ENCODE results near the gene EBPL. TPM values are rescaled to one million over a fixed set of nuclear protein-coding genes. Genes with fewer than 3 reads are reported as not detected.

The EBPL gene
- total and polyA plus RNA-seq, 7 experiments from 2014 or later = 13.3 to 74.6 (median 20.7) TPM

DNA sequence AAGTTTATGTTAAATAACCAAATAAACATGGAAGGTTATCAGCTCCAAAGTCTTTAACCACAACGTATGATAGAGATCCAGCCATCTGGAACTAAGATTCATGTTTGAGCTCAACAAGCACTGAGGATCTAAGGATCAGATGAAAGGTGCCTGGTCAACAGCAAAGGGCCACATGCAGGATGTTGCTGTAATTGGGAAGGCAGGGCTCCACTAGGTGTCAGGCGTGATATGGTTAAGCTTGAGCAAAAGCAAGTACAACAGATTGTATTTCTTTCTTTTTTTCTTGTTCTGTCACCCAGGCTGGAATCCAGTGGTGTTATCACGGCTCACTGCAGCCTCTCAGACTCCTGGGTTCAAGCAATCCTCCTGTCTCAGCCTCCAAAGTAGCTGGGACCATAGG is 12.0 kb downstream of the EBPL start:
- peaks cover 0 to 1% (median 0%) of the 10 kb centered on the region in 11 donors for H3K9me3 Mint-ChIP-seq
- Histone ChIP-seq H3K27ac (ENCODE audit: low read depth, low read length) (no peak overlapping the region), H3K4me1 (ENCODE audit: control insufficient read depth in 2 of 2, insufficient read depth in 2 of 2, low read length in 2 of 2) (no peaks in the 10 kb centered on the region), H3K9me3 (ENCODE audit: control insufficient read depth in 2 of 3, low read length in 3 of 3) (no peaks in the 10 kb centered on the region), H3K36me3 (ENCODE audit: control insufficient read depth in 2 of 3, insufficient read depth in 3 of 3, low read length in 3 of 3) (peaks cover 0 to 2% (median 0%) of the 10 kb centered on the region in 3 experiments), H3K27me3 (ENCODE audit: control insufficient read depth in 2 of 2, insufficient read depth in 2 of 2, low read length in 2 of 2) (no peaks in the 10 kb centered on the region), H3K4me3 (ENCODE audit: low read length) (no peak overlapping the region)
- ChIA-PET POLR2A (no interaction called here), CTCF (interaction anchor here (0.7 to 1.3 kb wide), 4 partner anchors 14 to 124 kb away, joined by 3 to 4 read pairs (median 4); no protein-coding TSS in a partner anchor)
- peaks cover 4 to 41% (median 17%) of the 10 kb centered on the region in 7 donors for H3K4me1 Mint-ChIP-seq
- intact Hi-C loops (cut with micrococcal nuclease) = loop anchor here (1.0 kb wide), 1 partner anchor 169 kb away; no protein-coding TSS in a partner anchor
- H3K36me3 Mint-ChIP-seq = peaks cover 5 to 35% (median 18%) of the 10 kb centered on the region in 5 donors
- no peak overlapping the region for H3K27ac Mint-ChIP-seq
- no peak for ATAC-seq
- peak in 3 of 9 donors; percentile 6 to 19 (median 8) for DNase-seq
- H3K27me3 Mint-ChIP-seq = no peaks in the 10 kb centered on the region
- no peak overlapping the region for H3K4me3 Mint-ChIP-seq

GRCh38 chr13:49678191-49678914 is 12.9 kb downstream of the EBPL start:
- Mint-ChIP-seq H3K36me3 (peaks cover 5 to 31% (median 17%) of the 10 kb centered on the region in 5 donors), H3K4me1 (peaks cover 2 to 34% (median 15%) of the 10 kb centered on the region in 7 donors), H3K27me3 (no peaks in the 10 kb centered on the region), H3K4me3 (no peak overlapping the region), H3K9me3 (peaks cover 0 to 1% (median 0%) of the 10 kb centered on the region in 11 donors), H3K27ac (no peak overlapping the region)
- Histone ChIP-seq H3K36me3 (ENCODE audit: control insufficient read depth in 2 of 3, insufficient read depth in 3 of 3, low read length in 3 of 3) (no peaks in the 10 kb centered on the region), H3K9me3 (ENCODE audit: control insufficient read depth in 2 of 3, low read length in 3 of 3) (no peaks in the 10 kb centered on the region), H3K27me3 (ENCODE audit: control insufficient read depth in 2 of 2, insufficient read depth in 2 of 2, low read length in 2 of 2) (no peaks in the 10 kb centered on the region), H3K27ac (ENCODE audit: low read depth, low read length) (no peak overlapping the region), H3K4me1 (ENCODE audit: control insufficient read depth in 2 of 2, insufficient read depth in 2 of 2, low read length in 2 of 2) (no peaks in the 10 kb centered on the region), H3K4me3 (ENCODE audit: low read length) (no peak overlapping the region)
- CTCF ChIA-PET = interaction anchor here (1.1 to 1.3 kb wide), 3 partner anchors 13 to 123 kb away, joined by 4 read pairs; no protein-coding TSS in a partner anchor
- intact Hi-C loops (cut with micrococcal nuclease) = no loop called here
- ATAC-seq (no peak), DNase-seq (no peak)
- POLR2A ChIA-PET = no interaction called here

DNA sequence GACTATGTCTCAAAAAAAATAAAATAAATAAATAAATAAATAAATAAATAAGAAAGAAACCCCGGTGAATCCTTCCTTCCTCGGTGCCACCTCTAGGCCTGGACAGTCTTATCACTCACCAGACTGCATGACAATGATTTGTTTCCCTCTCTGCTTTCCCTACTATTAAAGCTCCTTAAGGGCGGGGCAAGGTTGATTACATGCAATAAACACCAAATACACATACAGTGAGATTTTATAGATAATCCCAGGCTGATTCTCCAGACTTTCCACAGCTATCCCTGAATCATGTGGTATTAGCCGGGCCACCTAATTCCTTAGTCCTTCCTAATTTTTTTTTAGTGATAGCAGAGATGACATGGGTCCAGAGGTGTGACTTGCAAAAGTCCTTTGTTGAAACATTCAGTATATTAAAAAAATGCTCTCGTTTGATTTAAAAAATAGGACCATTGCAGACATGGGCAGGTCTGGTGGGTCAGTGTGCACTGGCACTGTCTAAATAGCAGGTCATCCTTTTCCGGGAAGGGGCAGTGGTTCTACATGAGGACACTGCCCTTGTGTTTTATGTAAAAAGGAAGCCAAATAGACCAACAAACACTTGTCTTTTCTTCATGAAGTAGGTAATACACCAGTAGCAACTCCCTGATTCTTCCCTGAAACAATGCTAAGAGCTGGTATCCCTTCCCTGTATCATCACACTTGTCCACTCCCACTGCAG is 14.5 kb downstream of the EBPL start:
- no peak overlapping the region for H3K27ac Mint-ChIP-seq
- H3K4me3 ChIP-seq (ENCODE audit: low read length) = no peak overlapping the region
- intact Hi-C loops (cut with micrococcal nuclease) = no loop called here
- no peaks in the 10 kb centered on the region for H3K36me3 ChIP-seq (ENCODE audit: control insufficient read depth in 2 of 3, insufficient read depth in 3 of 3, low read length in 3 of 3)
- H3K4me3 Mint-ChIP-seq = no peak overlapping the region
- POLR2A ChIA-PET = no interaction called here
- ATAC-seq = no peak
- no peak overlapping the region for H3K27ac ChIP-seq (ENCODE audit: low read depth, low read length)
- no peaks in the 10 kb centered on the region for H3K9me3 ChIP-seq (ENCODE audit: control insufficient read depth in 2 of 3, low read length in 3 of 3)
- H3K4me1 ChIP-seq (ENCODE audit: control insufficient read depth in 2 of 2, insufficient read depth in 2 of 2, low read length in 2 of 2) = no peaks in the 10 kb centered on the region
- CTCF ChIA-PET = no interaction called here
- no peaks in the 10 kb centered on the region for H3K27me3 Mint-ChIP-seq
- H3K9me3 Mint-ChIP-seq = peaks cover 0 to 4% (median 0%) of the 10 kb centered on the region in 11 donors
- no peaks in the 10 kb centered on the region for H3K27me3 ChIP-seq (ENCODE audit: control insufficient read depth in 2 of 2, insufficient read depth in 2 of 2, low read length in 2 of 2)
- DNase-seq = no peak
- H3K36me3 Mint-ChIP-seq = peaks cover 5 to 31% (median 17%) of the 10 kb centered on the region in 5 donors
- H3K4me1 Mint-ChIP-seq = peaks cover 3 to 28% (median 10%) of the 10 kb centered on the region in 7 donors

DNA sequence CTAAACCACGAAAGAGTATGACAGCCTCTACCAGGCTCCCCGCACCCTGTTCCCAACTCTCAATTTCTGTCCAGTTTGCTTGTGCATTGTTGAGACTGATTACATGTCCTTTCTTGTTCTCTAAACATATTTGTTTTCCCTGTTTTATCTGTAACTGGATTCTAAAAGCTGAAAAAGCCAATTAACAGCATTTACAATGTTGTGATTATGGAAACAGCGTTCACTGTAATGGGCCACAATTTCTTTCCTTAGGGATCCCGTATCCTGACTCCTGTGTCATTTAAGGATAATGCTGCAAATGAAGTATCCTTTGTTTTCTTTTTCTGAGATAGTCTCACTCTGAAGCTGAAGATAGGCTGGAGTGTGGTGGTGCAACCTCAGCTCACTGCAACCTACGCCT is 20.5 kb downstream of the EBPL start:
- intact Hi-C loops (cut with micrococcal nuclease) = loop anchor here in 1 of 2 donors (5.0 kb wide), 1 partner anchor 1131 kb away; no protein-coding TSS in a partner anchor
- peaks cover 11 to 29% (median 19%) of the 10 kb centered on the region in 5 donors for H3K36me3 Mint-ChIP-seq
- H3K27me3 ChIP-seq (ENCODE audit: control insufficient read depth in 2 of 2, insufficient read depth in 2 of 2, low read length in 2 of 2) = no peaks in the 10 kb centered on the region
- H3K9me3 ChIP-seq (ENCODE audit: control insufficient read depth in 2 of 3, low read length in 3 of 3) = no peaks in the 10 kb centered on the region
- ATAC-seq = no peak
- peaks cover 0 to 3% (median 0%) of the 10 kb centered on the region in 11 donors for H3K9me3 Mint-ChIP-seq
- no peak overlapping the region for H3K4me3 Mint-ChIP-seq
- ChIA-PET POLR2A (no interaction called here), CTCF (interaction anchor here (0.6 to 1.4 kb wide), 3 partner anchors 11 to 174 kb away, joined by 3 to 8 read pairs (median 3); no protein-coding TSS in a partner anchor)
- peaks cover 0 to 15% (median 3%) of the 10 kb centered on the region in 7 donors for H3K4me1 Mint-ChIP-seq
- H3K36me3 ChIP-seq (ENCODE audit: control insufficient read depth in 2 of 3, insufficient read depth in 3 of 3, low read length in 3 of 3) = peaks cover 0 to 16% (median 0%) of the 10 kb centered on the region in 3 experiments
- no peak overlapping the region for H3K27ac ChIP-seq (ENCODE audit: low read depth, low read length)
- H3K4me1 ChIP-seq (ENCODE audit: control insufficient read depth in 2 of 2, insufficient read depth in 2 of 2, low read length in 2 of 2) = no peaks in the 10 kb centered on the region
- DNase-seq = no peak
- no peaks in the 10 kb centered on the region for H3K27me3 Mint-ChIP-seq
- peak overlapping the region in 1 of 9 donors; percentile 8 for H3K27ac Mint-ChIP-seq
- H3K4me3 ChIP-seq (ENCODE audit: low read length) = no peak overlapping the region

DNA sequence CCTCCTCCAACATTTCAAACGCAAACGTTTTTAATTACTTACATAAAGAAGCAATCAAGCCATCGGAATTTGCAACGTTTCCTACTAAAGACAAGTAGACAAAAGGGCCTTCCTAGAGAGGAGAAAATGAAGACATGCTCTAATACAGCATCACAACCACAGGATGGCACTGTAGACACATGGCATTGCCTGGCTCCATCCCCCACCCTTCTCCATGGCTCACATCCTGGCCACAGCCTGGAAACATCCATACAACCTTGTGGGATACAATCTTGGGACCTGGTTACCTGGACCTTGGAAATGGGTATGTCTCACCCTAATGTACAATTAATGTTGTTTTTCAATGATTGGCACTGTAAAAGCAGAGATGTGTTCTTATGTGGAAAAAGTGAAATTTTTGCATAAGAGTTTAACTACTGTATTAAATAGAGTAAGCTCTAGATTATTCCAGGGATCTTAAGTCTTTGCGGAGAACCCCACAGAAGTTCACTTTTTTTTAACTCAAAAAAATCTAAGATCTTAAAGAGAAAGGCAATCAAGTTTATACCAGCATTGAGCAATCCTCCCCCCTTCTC is 21.5 kb downstream of the EBPL start:
- H3K4me3 Mint-ChIP-seq = no peak overlapping the region
- H3K27me3 Mint-ChIP-seq = no peaks in the 10 kb centered on the region
- no peaks in the 10 kb centered on the region for H3K27me3 ChIP-seq (ENCODE audit: control insufficient read depth in 2 of 2, insufficient read depth in 2 of 2, low read length in 2 of 2)
- POLR2A ChIA-PET = interaction anchor here (0.6 kb wide), 1 partner anchor 698 kb away, joined by 3 read pairs; no protein-coding TSS in a partner anchor
- no peak overlapping the region for H3K4me3 ChIP-seq (ENCODE audit: low read length)
- ATAC-seq = peak; percentile 76
- peaks cover 0 to 10% (median 3%) of the 10 kb centered on the region in 7 donors for H3K4me1 Mint-ChIP-seq
- intact Hi-C loops (cut with micrococcal nuclease) = loop anchor here (1.0 to 5.0 kb wide), 5 partner anchors 121 to 1400 kb away; partner anchors contain the start of gene TRIM13 (in 1 of the 2)
- no peaks in the 10 kb centered on the region for H3K4me1 ChIP-seq (ENCODE audit: control insufficient read depth in 2 of 2, insufficient read depth in 2 of 2, low read length in 2 of 2)
- peaks cover 0 to 16% (median 0%) of the 10 kb centered on the region in 3 experiments for H3K36me3 ChIP-seq (ENCODE audit: control insufficient read depth in 2 of 3, insufficient read depth in 3 of 3, low read length in 3 of 3)
- no peak overlapping the region for H3K27ac Mint-ChIP-seq
- peaks cover 0 to 3% (median 0%) of the 10 kb centered on the region in 11 donors for H3K9me3 Mint-ChIP-seq
- no peak overlapping the region for H3K27ac ChIP-seq (ENCODE audit: low read depth, low read length)
- DNase-seq = peak in 2 of 9 donors; percentile 21 to 37
- CTCF ChIA-PET = interaction anchor here (0.6 to 1.4 kb wide), 2 partner anchors 151 to 175 kb away, joined by 3 to 8 read pairs; no protein-coding TSS in a partner anchor
- peaks cover 8 to 26% (median 17%) of the 10 kb centered on the region in 5 donors for H3K36me3 Mint-ChIP-seq
- no peaks in the 10 kb centered on the region for H3K9me3 ChIP-seq (ENCODE audit: control insufficient read depth in 2 of 3, low read length in 3 of 3)

DNA sequence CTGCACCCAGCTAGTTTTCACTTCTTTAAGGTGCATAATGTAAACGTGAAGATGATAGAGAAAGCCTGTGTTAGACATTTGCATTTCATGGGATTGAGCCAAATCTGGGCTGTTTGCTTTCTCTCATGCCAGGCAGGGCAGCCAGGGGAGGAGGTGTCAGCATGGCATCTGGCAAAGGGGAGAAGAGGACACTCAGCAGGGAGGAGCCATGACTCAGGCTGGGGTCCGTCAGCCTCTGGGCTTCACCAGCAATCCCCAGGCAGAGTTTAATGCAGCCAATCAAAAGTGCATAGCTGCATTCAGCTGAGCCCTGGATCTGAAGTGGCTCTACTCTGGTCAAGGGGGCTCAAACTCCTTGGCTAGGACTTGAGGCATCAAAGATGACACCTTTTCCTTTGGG is 23.5 kb downstream of the EBPL start:
- H3K27ac Mint-ChIP-seq = peak overlapping the region in 2 of 9 donors; percentile 10 to 57
- ATAC-seq (no peak), DNase-seq (no peak)
- Histone ChIP-seq H3K9me3 (ENCODE audit: control insufficient read depth in 2 of 3, low read length in 3 of 3) (no peaks in the 10 kb centered on the region), H3K4me1 (ENCODE audit: control insufficient read depth in 2 of 2, insufficient read depth in 2 of 2, low read length in 2 of 2) (no peaks in the 10 kb centered on the region), H3K27ac (ENCODE audit: low read depth, low read length) (no peak overlapping the region), H3K27me3 (ENCODE audit: control insufficient read depth in 2 of 2, insufficient read depth in 2 of 2, low read length in 2 of 2) (no peaks in the 10 kb centered on the region), H3K36me3 (ENCODE audit: control insufficient read depth in 2 of 3, insufficient read depth in 3 of 3, low read length in 3 of 3) (peaks cover 0 to 19% (median 0%) of the 10 kb centered on the region in 3 experiments), H3K4me3 (ENCODE audit: low read length) (no peak overlapping the region)
- POLR2A ChIA-PET = no interaction called here
- intact Hi-C loops (cut with micrococcal nuclease) = no loop called here
- H3K4me1 Mint-ChIP-seq = peaks cover 0 to 6% (median 0%) of the 10 kb centered on the region in 7 donors
- CTCF ChIA-PET = interaction anchor here (0.7 kb wide), 1 partner anchor 310 kb away, joined by 3 read pairs; no protein-coding TSS in a partner anchor
- peaks cover 8 to 34% (median 17%) of the 10 kb centered on the region in 5 donors for H3K36me3 Mint-ChIP-seq
- no peaks in the 10 kb centered on the region for H3K27me3 Mint-ChIP-seq
- H3K4me3 Mint-ChIP-seq = no peak overlapping the region
- peaks cover 0 to under 1% (median 0%) of the 10 kb centered on the region in 11 donors for H3K9me3 Mint-ChIP-seq
